PC-3 (cell line): ENCODE measurements around the gene SMYD2.

Experiments used
- CTCF ChIP-seq: fragments of 300-600 bp; sonication (generic); conservative IDR thresholded peaks from 2 replicates; pipeline ENCODE4 v1.5.1; 2017; ENCODE audit warnings: antibody characterized with exemption, low read depth, mild to moderate bottlenecking, low read length
- EZH2phosphoT487 ChIP-seq: fragments of 300-600 bp; sonication (generic); IDR thresholded peaks from 2 replicates; pipeline ENCODE4 v1.6.1; 2018; ENCODE audit warnings: mild to moderate bottlenecking, antibody characterized with exemption, low read length, borderline replicate concordance

- TF ChIP-seq CTCF = no peak
- TF ChIP-seq EZH2phosphoT487 = no peak
Measured at GRCh38 chr1:214244841-214245240, 36.1 kb upstream of the SMYD2 start.
